Activated CD8-positive, alpha-beta memory T cell treated with anti-CD3 and anti-CD28 coated beads for 48 hours (primary cell): ENCODE results near the gene OR5C1.
"Not testable (repeated sequence)": the region's sequence is repeated elsewhere in the genome, so short reads cannot be mapped to it uniquely, and the experiment has no call there.

Source experiments
- DNase-seq, 3 experiments: peaks; one replicate each; pipeline ENCODE4 v3.0.0-alpha.2; 2020; ENCODE audit warnings: low read depth in 2 of 3, low spot score in 2 of 3

Gene OR5C1

DNA sequence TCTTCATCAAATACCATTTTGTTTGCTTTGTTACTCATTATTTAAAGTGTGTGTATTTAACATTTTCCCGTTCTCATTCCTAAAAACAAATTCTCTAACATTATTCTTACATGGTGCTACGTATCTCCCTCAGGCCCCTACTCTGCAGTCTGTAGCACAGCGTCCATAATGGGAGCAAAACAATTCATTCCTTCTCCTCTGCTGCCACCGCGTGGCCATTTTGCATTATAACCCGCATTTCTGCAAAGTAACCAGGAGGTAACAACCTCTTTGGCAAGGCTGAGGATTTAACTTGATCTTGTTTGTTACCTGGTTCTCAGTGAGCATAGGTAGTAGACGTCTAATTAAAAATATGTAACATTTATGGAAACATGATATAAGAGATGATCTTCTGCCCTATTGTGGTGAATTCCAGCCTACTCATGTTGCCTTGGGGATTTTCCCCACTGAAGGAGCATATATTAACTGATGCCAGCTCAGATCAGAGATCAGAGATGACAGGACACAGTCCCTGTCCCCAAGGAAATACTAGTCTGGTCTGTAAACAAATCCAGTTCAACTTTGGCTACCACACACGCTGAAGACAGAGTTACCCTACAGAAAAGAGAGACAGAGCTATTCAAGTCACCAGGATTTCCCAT, 21.7 kb downstream of the OR5C1 start:
- DNase-seq = peak in 2 of 3 experiments; percentile 40 to 67

DNA sequence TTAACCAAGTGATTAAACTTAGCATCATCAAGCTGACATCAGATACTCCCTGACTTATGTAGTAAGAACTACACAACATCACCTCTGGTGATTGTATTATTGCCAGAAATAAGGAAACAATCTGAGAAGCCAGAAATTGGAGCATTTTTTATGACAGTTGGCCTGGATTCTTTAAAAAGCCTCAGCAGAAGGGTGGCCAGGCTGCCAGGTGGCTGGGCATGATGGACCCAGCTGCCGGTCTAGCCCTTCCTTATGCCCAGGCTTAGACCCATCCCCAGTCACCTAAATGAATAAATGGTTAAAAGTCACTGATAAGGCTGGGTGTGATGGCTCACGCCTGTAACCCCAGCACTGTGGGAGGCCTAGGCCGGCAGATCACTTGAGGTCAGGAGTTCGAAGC, 24.0 kb downstream of the OR5C1 start:
- DNase-seq = no peak

DNA sequence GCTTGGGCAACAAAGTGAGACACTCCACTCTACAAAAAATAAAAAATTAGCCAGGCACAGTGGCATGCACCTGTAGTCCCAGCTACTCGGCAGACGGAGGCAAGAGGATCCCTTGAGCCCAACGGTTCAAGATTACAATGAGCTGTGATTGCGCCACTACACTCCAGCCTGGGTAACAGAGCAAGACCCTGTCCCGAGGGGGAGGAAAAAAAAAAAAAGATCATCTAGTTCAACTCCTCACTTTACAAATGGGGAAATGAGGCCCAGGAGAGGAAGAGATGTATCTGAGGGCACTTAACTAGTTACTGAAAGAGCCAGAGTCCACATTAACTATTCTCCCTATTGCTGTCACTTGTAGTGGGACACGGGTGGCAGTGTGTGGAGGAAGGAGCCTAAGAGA, 25.8 kb downstream of the OR5C1 start:
- DNase-seq = no peak

DNA sequence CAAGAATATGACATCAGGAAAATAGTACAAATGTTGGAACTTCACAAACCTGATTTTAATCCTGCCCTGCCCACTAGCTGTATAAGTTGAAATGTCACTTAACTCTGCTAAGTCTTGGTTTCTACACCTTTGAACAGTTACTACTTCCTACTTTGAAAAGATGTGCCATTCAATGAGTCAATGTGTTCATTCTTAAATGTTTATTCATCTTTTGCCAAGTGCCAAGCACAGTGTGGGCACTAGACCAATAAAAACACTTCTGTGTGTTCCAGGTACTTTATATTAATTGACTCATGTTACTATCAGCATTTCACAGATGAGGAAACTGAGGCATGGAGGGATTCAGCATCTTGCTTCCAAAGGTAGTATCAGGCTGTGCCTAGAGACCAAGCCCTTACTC, 26.8 kb downstream of the OR5C1 start:
- DNase-seq = no peak

DNA sequence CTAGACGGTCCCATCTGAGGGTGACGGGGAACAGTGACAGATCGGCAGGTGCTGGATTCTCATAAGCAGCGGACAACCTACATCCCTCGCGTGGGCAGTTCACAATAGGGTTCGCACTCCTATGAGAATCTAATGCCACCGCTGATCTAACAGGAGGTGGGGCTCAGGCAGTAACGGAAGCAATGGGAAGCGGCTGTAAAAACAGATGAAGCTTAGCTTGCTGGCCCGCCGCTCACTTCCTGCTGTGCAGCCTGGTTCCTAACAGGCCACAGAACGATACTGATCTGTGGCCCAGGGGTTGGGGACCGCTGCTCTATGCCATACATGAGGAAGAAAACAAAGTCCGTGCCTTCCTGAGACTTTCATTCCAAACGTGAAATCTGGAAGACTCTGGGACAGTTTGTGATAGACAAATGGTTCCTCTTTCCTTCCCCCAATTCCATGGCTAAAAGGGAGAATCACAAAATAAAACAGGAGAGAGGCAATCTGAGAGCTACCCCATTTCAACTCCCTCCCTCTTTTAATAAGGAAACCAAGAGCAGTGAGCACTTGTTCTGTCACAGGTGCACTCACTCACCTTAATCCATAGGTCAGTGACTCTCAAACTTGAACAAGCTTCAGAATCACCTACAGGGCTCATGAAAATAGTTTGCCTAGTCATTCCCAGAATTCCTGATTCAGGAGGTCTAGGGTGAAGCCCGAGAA, 27.6 kb downstream of the OR5C1 start:
- no peak for DNase-seq

DNA sequence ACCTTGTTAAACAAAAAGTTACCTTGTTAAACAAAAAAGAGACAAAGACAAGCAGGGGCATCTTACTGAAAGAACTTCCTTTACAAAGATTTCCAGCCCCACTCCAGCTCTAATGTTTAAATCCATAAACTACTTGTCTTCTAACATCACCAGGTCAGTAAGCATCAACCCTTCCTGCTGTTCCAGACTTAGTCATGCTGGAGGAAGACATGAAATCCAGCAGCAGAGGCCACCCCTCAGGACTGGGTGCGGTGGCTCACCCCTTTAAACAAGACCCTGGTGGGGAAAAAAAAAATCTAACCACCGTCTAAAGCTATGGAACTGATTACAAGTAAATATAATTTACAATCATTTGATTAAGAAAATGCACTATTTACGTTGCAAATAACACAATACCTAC, 30.6 kb downstream of the OR5C1 start:
- no peak for DNase-seq

DNA sequence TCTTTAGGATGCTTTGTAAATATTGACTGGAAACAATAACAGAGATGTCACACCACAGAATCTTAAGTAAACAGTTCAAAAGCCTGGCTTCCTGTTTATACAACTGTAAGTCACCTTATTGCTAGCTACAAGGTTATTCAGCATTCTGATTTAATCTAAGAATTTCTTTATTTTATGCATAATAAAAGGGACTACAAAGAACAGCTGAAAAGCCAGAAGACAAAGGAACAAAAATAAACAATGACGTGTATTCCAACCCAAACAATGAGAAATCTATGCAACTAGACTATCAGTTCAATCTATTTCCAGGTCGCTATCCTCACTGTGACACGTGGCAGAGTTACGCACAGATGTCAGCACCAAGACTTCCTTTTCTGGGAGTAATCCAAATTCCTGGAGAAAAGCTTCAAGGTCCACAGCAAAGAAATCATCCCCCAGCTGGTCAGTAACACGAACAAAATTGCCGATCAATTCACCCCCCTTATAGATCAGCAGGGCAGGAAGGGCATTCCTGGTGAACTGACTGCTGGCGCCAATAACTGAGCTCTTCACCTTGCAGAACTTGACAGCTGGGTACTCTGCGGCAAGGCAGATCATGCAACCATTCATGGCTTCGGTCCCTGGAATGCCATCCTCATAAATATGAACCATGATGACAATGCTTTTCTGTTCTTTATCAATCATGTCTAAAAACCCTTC, 31.2 kb downstream of the OR5C1 start:
- no peak for DNase-seq

DNA sequence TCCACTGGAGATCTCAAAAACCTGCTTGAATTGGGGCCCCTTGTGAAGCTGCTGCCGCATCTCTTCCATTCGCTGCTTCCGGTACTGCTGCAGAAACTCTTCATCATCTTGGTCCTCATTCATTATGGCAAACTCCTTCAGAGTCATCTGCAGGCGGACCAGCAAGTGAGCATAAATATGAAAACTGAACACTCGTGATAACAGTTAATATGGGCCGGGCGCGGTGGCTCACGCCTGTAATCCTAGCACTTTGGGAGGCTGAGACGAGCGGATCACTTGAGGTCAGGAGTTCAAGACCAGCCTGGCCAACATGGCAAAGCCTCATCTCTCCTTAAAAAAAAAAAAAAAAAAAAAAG, 31.7 kb downstream of the OR5C1 start:
- no peak for DNase-seq

DNA sequence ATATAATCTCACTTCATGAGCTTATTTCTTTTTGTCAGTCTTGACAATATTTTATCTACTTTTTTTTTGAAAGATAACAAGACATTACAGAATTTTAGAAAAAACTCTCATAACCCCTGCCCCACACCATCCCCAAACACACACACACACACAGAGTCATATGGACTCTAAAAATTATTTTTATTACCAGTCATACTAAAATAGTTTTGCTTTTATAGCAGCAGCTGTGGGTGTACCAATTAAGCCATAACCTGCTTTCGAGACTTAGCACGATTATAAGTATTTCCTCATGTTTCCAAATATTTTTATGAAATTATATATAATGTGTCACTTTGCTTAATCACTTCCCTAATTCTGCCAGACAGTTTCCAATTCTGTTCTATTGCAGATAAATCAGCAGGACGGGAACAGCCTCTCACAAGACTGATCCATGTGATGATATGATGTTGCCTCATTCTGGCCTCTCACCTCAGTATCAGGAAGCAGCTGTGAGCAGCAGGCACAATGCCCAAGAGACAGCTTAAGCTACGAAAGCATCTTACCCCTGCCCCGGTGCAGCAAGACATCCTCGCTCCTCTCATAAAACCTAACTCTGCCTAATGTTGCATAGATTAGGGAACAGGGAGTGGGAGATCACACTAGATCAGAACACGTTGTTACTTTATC, 32.7 kb downstream of the OR5C1 start:
- no peak for DNase-seq

DNA sequence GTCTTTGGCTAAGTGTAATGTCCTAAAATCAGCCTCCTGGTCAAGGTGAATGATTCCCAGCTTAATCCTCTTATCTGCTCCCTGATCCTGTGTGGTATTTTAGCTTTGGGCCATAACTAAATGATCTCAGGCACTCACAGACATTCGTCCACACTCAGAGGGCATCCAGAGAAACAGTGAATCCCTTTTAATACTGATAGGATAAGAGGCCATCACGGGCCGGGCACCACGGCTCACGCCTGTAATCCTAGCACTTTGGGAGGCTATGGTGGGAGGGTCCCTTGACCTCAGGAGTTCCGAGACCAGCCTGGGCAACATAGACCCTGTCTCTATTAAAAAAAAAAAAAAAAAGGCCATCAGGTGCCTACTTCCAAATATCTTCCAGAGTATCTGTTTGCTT, 33.3 kb downstream of the OR5C1 start:
- DNase-seq = no peak

DNA sequence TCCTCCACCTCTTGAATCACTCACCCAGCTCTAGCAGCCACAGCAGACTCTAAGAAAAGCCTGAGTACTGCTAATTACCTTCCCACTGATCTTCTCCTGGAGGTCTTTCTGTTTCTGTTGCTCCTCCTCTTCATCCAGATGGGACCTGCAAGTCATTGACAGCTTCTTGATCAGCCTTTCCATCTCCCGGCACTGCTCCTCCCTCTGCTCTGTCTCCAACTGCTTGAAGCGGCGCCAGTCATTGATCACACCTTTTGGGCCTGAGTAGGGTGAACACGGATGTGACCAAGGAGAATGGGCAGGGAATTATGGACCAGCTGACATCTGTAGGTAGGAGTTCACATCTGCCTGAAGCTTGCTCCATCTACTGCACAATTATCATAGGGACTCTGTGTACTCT, 34.2 kb downstream of the OR5C1 start:
- no peak for DNase-seq

DNA sequence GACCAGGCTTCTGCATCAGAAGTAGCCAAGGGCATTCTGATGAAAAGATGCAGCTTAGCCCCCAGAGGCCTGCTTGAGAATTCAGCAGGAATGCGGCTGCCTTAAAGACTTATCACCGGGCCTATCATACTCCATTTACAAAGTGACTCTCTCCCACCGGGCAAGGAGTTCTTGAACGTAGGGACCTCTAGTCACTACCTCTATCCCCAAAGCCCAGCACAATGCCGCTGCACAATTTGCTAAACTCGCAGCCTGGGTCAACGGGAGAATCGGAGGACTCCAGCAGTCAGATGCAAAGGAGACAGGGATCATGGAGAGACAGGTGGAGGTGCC, 39.0 kb downstream of the OR5C1 start:
- DNase-seq = no peak

DNA sequence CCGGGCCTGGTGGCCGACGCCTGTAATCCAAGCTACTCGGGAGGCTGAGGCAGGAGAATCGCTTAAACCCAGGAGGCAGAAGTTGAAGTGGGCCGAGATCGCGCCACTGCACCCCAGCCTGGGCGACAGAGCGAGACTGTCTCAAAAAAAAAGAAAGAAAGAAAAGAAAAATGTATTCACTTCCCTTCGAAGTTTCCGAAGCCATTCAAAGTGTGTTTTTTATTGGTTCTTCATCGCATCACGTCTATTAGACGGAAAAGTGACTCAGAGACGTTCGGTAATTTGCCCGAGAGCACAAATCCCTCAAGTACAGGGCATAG, 40.2 kb downstream of the OR5C1 start:
- DNase-seq = not testable (repeated sequence)

DNA sequence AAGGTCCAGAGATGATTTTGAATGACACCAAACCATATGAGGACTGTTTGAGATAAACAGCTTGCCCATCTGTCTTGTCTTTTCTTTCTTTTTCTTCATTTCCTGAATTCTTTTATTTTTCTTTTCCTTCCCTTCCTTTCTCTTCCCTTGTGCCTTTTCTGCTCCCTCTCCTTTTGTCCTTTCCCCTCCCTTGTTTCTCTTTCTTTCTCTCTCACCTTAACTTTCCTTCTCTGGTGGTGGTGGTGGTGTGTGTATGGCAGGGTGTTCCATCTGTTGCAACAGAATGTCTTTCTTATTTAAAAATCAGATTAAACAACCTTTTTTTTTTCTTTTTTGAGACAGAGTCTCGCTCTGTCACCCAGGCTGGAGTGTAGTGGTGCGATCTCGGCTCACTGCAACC, 43.5 kb downstream of the OR5C1 start:
- DNase-seq = no peak

DNA sequence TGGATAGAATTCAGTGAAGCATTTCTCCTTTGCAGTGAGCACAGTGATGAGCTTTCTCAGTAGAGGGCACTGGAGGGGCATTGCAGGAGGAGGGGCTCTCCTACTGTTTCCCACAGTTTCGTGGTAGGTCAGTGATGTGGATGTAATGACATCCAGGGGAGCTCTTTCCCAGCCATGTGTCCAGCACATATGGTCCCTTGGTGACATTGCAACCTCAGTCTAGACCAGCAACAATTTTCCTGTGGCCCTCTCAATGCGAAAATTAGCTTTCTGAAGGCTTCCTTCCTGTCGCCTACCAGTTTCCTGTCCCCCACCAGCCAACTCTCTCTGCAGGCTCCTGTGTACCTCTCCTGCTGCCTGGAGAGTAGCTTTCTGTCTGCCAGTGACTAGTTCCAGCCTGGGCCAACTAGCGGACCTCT, 46.6 kb downstream of the OR5C1 start:
- DNase-seq = no peak

DNA sequence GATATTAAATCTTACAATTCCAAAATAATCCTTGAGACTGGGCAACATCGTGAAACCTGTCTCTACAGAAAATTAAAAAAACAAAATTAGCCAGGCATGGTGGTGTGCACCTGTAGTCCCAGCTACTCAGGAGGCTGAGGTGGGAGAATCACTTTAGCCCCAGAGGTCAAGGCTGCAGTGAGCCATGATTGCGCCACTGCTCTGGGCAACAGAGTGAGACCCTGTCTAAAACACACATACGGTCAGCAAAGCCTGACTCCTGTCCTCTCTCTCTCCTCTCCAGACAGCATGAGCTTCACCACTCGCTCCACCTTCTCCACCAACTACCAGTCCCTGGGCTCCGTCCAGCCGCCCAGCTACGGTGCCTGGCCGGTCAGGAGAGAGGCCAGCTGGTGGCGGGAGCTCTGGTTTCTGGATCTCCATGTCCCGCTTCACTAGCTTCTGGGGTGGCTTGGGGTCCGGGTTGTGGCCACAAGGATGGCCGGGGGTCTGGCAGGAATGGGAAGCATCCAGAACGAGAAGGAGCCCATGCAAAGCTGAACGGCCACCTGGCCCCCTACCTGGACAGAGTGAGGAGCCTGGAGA, 48.6 kb downstream of the OR5C1 start:
- DNase-seq = no peak

DNA sequence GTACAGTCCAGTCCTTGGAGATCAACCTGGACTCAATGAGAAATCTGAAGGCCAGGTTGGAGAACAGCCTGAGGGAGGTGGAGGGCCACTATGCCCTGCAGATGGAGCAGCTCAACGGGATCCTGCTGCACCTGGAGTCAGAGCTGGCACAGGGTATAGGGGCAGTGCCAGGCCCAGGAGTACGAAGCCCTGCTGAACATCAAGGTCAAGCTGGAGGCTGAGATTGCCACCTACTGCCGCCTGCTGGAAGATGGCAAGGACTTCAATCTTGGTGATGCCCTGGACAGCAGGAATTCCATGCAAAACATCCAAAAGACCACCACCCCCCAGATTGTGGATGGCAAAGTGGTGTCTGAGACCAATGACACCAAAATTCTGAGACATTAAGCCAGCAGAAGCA, 49.7 kb downstream of the OR5C1 start:
- not testable (repeated sequence) for DNase-seq
